Ascending aorta (tissue), 2 donors: ENCODE data around the gene DKK3. TPM values are rescaled to one million over a fixed set of nuclear protein-coding genes. Genes with fewer than 3 reads are reported as not detected.
A peak's percentile ranks its signal among the peaks of the same experiment; 100 is the strongest.

ENCODE experiments used
- DNase-seq, 2 donors: peaks; one replicate each; pipeline ENCODE4 v3.0.0-alpha.2; 2019; ENCODE audit warnings: low spot score in 2 of 2
- H3K27ac ChIP-seq, 2 donors: fragments of 200-600 bp; sonication (generic); one replicate each; pipeline ENCODE4 v1.5.1; 2016 to 2017; ENCODE audit warnings: mild to moderate bottlenecking in 1 of 2
- H3K27me3 ChIP-seq: fragments of 200-600 bp; sonication (generic); one replicate; pipeline ENCODE4 v1.5.1; 2017
- H3K36me3 ChIP-seq, 2 donors: fragments of 200-600 bp; sonication (generic); one replicate each; pipeline ENCODE4 v1.5.1; 2016
- H3K4me1 ChIP-seq, 2 donors: fragments of 200-600 bp; sonication (generic); one replicate each; pipeline ENCODE4 v1.5.1; 2016 to 2017; ENCODE audit warnings: mild to moderate bottlenecking in 1 of 2
- H3K4me3 ChIP-seq, 2 donors: fragments of 200-600 bp; sonication (generic); one replicate each; pipeline ENCODE4 v1.5.1; 2016 to 2017; ENCODE audit warnings: mild to moderate bottlenecking in 1 of 2
- H3K9me3 ChIP-seq, 2 donors: fragments of 200-600 bp; sonication (generic); one replicate each; pipeline ENCODE4 v1.5.1; 2016
- intact Hi-C: fragments of 100-400 bp; cut with DNase I; formaldehyde crosslinking; loops from one replicate; pipeline ENCODE4 v1.15.1; 2023
- total RNA-seq: library from RNA; depleted of rRNA; stranded (reverse); fragments of >200 nt; gene quantifications from one replicate; pipeline ENCODE4 v1.1.0, GENCODE V29; 2016
- TF ChIP-seq, protein P1 (sequence below), 3 experiments: fragments of 200-600 bp in 2 of 3; fragments of 450-650 bp in 1 of 3; sonication (generic) in 2 of 3; IDR thresholded peaks; one replicate each; pipeline ENCODE4 v1.5.1; 2016 to 2019; ENCODE audit warnings: antibody characterized with exemption in 3 of 3, mild to moderate bottlenecking in 1 of 3, moderate library complexity in 1 of 3

Gene DKK3
- total RNA-seq = 433 TPM

DNA sequence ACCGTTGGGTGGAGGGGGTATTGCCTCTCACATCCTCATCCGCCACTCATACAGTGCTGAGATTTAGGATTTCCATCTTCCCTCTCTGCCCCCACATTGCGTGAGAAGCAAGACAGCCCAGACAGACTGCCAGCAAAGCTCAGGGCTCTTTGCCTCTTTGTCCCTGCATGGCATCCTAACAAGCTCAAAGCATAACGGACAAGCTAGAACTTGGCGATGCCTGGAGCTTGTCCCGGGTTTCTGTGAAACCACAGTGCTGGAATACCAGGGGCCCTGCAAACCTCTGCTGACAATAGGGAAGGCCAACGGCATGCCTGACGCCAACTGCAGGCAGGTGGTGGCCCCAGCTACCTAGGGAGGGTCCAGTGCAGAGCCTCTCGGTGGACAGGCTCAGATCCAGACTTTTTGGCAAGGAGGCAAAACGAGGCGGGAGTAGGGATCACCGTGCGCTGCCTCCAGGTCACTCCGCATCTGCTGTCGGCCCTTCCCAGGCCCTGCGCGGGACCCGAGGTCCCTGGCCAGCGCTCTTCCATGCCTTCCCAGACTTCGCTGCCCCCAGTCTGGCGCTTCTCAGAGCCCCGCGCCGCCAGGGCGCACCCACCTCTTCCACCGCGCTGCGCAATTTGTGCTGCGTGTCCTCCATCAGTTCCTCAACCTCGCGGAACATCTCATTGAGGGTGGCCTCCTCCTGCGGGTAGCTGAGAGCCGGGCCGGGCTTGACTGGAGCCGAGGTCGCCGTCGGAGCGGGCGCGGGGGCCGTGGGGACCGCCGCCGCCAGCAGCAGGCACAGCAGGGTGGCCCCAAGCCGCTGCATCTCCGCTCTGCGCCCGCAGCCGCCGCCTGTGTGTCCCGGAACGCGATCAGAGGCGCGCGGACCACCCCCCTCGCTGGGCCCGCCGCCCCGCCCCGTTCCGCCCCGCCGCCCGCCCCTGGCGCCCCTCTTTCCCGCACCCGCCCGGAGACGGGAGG, at the start of gene DKK3:
Gene DKK3 (minus strand): TSS at position 858 of the 969 bp plus-strand sequence. CDS start 44 bp downstream, at position 814.
- intact Hi-C loops = loop anchor here (2.0 kb wide), 2 partner anchors 31 to 37 kb away; no protein-coding TSS in a partner anchor
- H3K4me1 ChIP-seq = peaks cover 3 to 33% of the 10 kb centered on the region in 2 donors
- H3K4me3 ChIP-seq = peak within 1 kb of the TSS; percentile 74 to 82
- peak within 1 kb of the TSS; percentile 86 to 88 for H3K27ac ChIP-seq
- no peaks in the 10 kb centered on the region for H3K27me3 ChIP-seq
- DNase-seq = no peak
- peaks cover 0 to 1% of the 10 kb centered on the region in 2 donors for H3K36me3 ChIP-seq
- TF ChIP-seq, protein P1, sequence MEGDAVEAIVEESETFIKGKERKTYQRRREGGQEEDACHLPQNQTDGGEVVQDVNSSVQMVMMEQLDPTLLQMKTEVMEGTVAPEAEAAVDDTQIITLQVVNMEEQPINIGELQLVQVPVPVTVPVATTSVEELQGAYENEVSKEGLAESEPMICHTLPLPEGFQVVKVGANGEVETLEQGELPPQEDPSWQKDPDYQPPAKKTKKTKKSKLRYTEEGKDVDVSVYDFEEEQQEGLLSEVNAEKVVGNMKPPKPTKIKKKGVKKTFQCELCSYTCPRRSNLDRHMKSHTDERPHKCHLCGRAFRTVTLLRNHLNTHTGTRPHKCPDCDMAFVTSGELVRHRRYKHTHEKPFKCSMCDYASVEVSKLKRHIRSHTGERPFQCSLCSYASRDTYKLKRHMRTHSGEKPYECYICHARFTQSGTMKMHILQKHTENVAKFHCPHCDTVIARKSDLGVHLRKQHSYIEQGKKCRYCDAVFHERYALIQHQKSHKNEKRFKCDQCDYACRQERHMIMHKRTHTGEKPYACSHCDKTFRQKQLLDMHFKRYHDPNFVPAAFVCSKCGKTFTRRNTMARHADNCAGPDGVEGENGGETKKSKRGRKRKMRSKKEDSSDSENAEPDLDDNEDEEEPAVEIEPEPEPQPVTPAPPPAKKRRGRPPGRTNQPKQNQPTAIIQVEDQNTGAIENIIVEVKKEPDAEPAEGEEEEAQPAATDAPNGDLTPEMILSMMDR (IDR thresholded peaks at IDR 0.05) = no peak
- no peaks in the 10 kb centered on the region for H3K9me3 ChIP-seq

DNA sequence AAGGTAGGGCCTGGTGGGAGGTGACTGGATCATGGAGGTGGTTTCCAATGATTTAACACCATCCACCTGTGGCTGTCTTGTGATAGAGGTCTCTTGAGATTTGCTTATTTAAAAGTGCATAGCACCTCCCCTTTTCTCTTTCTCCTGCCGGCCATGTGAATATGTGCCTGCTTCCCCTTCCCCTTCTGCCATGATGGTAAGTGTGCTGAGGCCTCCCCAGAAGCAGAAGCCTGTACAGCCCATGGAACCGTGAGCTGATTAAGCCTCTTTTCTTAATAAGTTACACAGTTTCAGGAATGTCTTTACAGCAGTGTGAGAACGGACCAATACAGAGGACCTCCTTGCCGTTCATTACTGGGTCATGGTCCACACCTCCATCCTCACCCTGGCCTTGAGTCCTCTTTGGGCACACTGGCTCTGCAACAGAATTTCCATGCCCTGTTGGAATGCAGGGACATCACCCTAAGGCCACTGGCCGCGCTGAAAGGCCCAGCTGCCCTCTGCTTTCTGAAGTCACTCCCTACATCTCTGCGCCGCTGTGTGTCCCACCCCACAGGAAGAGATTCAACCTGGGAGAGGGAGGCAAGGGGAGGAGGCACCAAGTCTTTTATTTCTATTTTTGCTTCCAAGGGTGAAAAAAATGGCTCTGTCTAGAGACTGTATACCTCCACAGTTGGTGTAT, 49.0 kb upstream of the DKK3 start:
- H3K27ac ChIP-seq = no peak overlapping the region
- H3K4me1 ChIP-seq = peaks cover 0 to 8% of the 10 kb centered on the region in 2 donors
- intact Hi-C loops = loop anchor here (10.0 kb wide), 2 partner anchors 57 to 837 kb away; partner anchors contain the start of gene MICAL2
- H3K36me3 ChIP-seq = no peaks in the 10 kb centered on the region
- no peak overlapping the region for H3K4me3 ChIP-seq
- TF ChIP-seq, protein P1 (IDR thresholded peaks at IDR 0.05) = no peak
- no peak for DNase-seq
- H3K27me3 ChIP-seq = no peaks in the 10 kb centered on the region
- H3K9me3 ChIP-seq = no peaks in the 10 kb centered on the region

- H3K4me3 ChIP-seq = no peak overlapping the region
- no peaks in the 10 kb centered on the region for H3K9me3 ChIP-seq
- TF ChIP-seq, protein P1 (IDR thresholded peaks at IDR 0.05) = no peak
- peaks cover 0 to 11% of the 10 kb centered on the region in 2 donors for H3K4me1 ChIP-seq
- intact Hi-C loops = loop anchor here (10.0 kb wide), 2 partner anchors 59 to 839 kb away; partner anchors contain the start of gene MICAL2
- no peak for DNase-seq
- no peaks in the 10 kb centered on the region for H3K36me3 ChIP-seq
- H3K27ac ChIP-seq = no peak overlapping the region
- H3K27me3 ChIP-seq = no peaks in the 10 kb centered on the region
Measured at GRCh38 chr11:12056119-12056518, 47.7 kb upstream of the DKK3 start.

GRCh38 chr11:12053606-12054361, 45.4 kb upstream of the DKK3 start:
- Histone ChIP-seq H3K36me3 (no peaks in the 10 kb centered on the region), H3K27me3 (no peaks in the 10 kb centered on the region), H3K9me3 (no peaks in the 10 kb centered on the region), H3K27ac (peak overlapping the region; percentile 41 to 62), H3K4me1 (peaks cover 0 to 25% of the 10 kb centered on the region in 2 donors), H3K4me3 (no peak overlapping the region)
- intact Hi-C loops = loop anchor here (10.0 kb wide), 2 partner anchors 61 to 841 kb away; partner anchors contain the start of gene MICAL2
- TF ChIP-seq, protein P1 (IDR thresholded peaks at IDR 0.05) = no peak
- no peak for DNase-seq
